ENCODE data around the gene YRDC. TPM values are rescaled to one million over a fixed set of nuclear protein-coding genes. Genes with fewer than 3 reads are reported as not detected.
A peak's percentile ranks its signal among the peaks of the same experiment; 100 is the strongest.

The YRDC gene
- total and polyA plus RNA-seq, 2 donors, result 12.2 to 13.3 TPM

GRCh38 chr1:37764888-37765441 lies 43.0 kb downstream of the YRDC start, which contains the start of gene EPHA10:
TSS of gene EPHA10 (minus strand) at chr1:37765120. CDS start at chr1:37765066, 54 bp downstream.
- peaks cover 29 to 71% of the 10 kb centered on the region in 2 donors for H3K27me3 ChIP-seq (ENCODE audit: control insufficient read depth in 2 of 2, insufficient read depth in 1 of 2, low read length in 1 of 2)
- DNase-seq (ENCODE audit: low read depth in 6 of 9, low spot score in 9 of 9), result no peak
- no peaks in the 10 kb centered on the region for H3K4me1 ChIP-seq (ENCODE audit: control insufficient read depth in 2 of 2, insufficient read depth in 2 of 2, low read length in 2 of 2)
- no peaks in the 10 kb centered on the region for H3K36me3 ChIP-seq (ENCODE audit: control insufficient read depth in 2 of 2, insufficient read depth in 2 of 2, low read length in 1 of 2)
- 10% methylated on average over 33 of the region's 33 CpGs for WGBS
- H3K4me3 ChIP-seq (ENCODE audit: low read length in 2 of 2), result no peak within 1 kb of the TSS
- no peak within 1 kb of the TSS for H3K27ac ChIP-seq (ENCODE audit: low read depth in 1 of 2, low read length in 1 of 2)
- peaks cover 0 to 3% of the 10 kb centered on the region in 2 donors for H3K9me3 ChIP-seq (ENCODE audit: control insufficient read depth in 2 of 2, insufficient read depth in 1 of 2, low read length in 1 of 2)

GRCh38 chr1:37764414-37764825 lies 43.6 kb downstream of the YRDC start:
- DNase-seq (ENCODE audit: low read depth in 6 of 9, low spot score in 9 of 9), result peak; percentile 8 to 66 (median 36)
- peaks cover 29 to 72% of the 10 kb centered on the region in 2 donors for H3K27me3 ChIP-seq (ENCODE audit: control insufficient read depth in 2 of 2, insufficient read depth in 1 of 2, low read length in 1 of 2)
- no peaks in the 10 kb centered on the region for H3K36me3 ChIP-seq (ENCODE audit: control insufficient read depth in 2 of 2, insufficient read depth in 2 of 2, low read length in 1 of 2)
- H3K27ac ChIP-seq (ENCODE audit: low read depth in 1 of 2, low read length in 1 of 2), result no peak overlapping the region
- peaks cover 0 to 3% of the 10 kb centered on the region in 2 donors for H3K9me3 ChIP-seq (ENCODE audit: control insufficient read depth in 2 of 2, insufficient read depth in 1 of 2, low read length in 1 of 2)
- no peaks in the 10 kb centered on the region for H3K4me1 ChIP-seq (ENCODE audit: control insufficient read depth in 2 of 2, insufficient read depth in 2 of 2, low read length in 2 of 2)
- 11% methylated on average over 29 of the region's 29 CpGs for WGBS
- H3K4me3 ChIP-seq (ENCODE audit: low read length in 2 of 2), result no peak overlapping the region

GRCh38 chr1:37763791-37764413 lies 44.1 kb downstream of the YRDC start:
- 31% methylated on average over 25 of the region's 25 CpGs for WGBS
- H3K4me1 ChIP-seq (ENCODE audit: control insufficient read depth in 2 of 2, insufficient read depth in 2 of 2, low read length in 2 of 2), result no peaks in the 10 kb centered on the region
- H3K27me3 ChIP-seq (ENCODE audit: control insufficient read depth in 2 of 2, insufficient read depth in 1 of 2, low read length in 1 of 2), result peaks cover 29 to 74% of the 10 kb centered on the region in 2 donors
- no peaks in the 10 kb centered on the region for H3K36me3 ChIP-seq (ENCODE audit: control insufficient read depth in 2 of 2, insufficient read depth in 2 of 2, low read length in 1 of 2)
- no peak overlapping the region for H3K27ac ChIP-seq (ENCODE audit: low read depth in 1 of 2, low read length in 1 of 2)
- H3K9me3 ChIP-seq (ENCODE audit: control insufficient read depth in 2 of 2, insufficient read depth in 1 of 2, low read length in 1 of 2), result peaks cover 0 to 3% of the 10 kb centered on the region in 2 donors
- H3K4me3 ChIP-seq (ENCODE audit: low read length in 2 of 2), result no peak overlapping the region
- no peak for DNase-seq (ENCODE audit: low read depth in 6 of 9, low spot score in 9 of 9)

GRCh38 chr1:37762516-37762915 lies 45.5 kb downstream of the YRDC start:
- whole genome bisulfite sequencing, result 77% methylated on average over 2 of the region's 2 CpGs
- no peak overlapping the region for H3K4me3 ChIP-seq (ENCODE audit: low read length in 2 of 2)
- H3K27ac ChIP-seq (ENCODE audit: low read depth in 1 of 2, low read length in 1 of 2), result no peak overlapping the region
- no peaks in the 10 kb centered on the region for H3K4me1 ChIP-seq (ENCODE audit: control insufficient read depth in 2 of 2, insufficient read depth in 2 of 2, low read length in 2 of 2)
- no peaks in the 10 kb centered on the region for H3K36me3 ChIP-seq (ENCODE audit: control insufficient read depth in 2 of 2, insufficient read depth in 2 of 2, low read length in 1 of 2)
- peaks cover 0 to 3% of the 10 kb centered on the region in 2 donors for H3K9me3 ChIP-seq (ENCODE audit: control insufficient read depth in 2 of 2, insufficient read depth in 1 of 2, low read length in 1 of 2)
- no peak for DNase-seq (ENCODE audit: low read depth in 6 of 9, low spot score in 9 of 9)
- H3K27me3 ChIP-seq (ENCODE audit: control insufficient read depth in 2 of 2, insufficient read depth in 1 of 2, low read length in 1 of 2), result peaks cover 29 to 70% of the 10 kb centered on the region in 2 donors

- no peaks in the 10 kb centered on the region for H3K36me3 ChIP-seq (ENCODE audit: control insufficient read depth in 2 of 2, insufficient read depth in 2 of 2, low read length in 1 of 2)
- WGBS, result 62% methylated on average over 68 of the region's 68 CpGs
- no peak for DNase-seq (ENCODE audit: low read depth in 6 of 9, low spot score in 9 of 9)
- H3K4me3 ChIP-seq (ENCODE audit: low read length in 2 of 2), result no peak overlapping the region
- H3K9me3 ChIP-seq (ENCODE audit: control insufficient read depth in 2 of 2, insufficient read depth in 1 of 2, low read length in 1 of 2), result peaks cover 0 to 3% of the 10 kb centered on the region in 2 donors
- H3K4me1 ChIP-seq (ENCODE audit: control insufficient read depth in 2 of 2, insufficient read depth in 2 of 2, low read length in 2 of 2), result no peaks in the 10 kb centered on the region
- no peak overlapping the region for H3K27ac ChIP-seq (ENCODE audit: low read depth in 1 of 2, low read length in 1 of 2)
- H3K27me3 ChIP-seq (ENCODE audit: control insufficient read depth in 2 of 2, insufficient read depth in 1 of 2, low read length in 1 of 2), result peaks cover 29 to 65% of the 10 kb centered on the region in 2 donors
These were observed 46.5 kb downstream of the YRDC start for GRCh38 chr1:37761416-37762095.

GRCh38 chr1:37759451-37759850 lies 48.6 kb downstream of the YRDC start:
- Histone ChIP-seq H3K9me3 (ENCODE audit: control insufficient read depth in 2 of 2, insufficient read depth in 1 of 2, low read length in 1 of 2) (peaks cover 0 to 3% of the 10 kb centered on the region in 2 donors), H3K4me1 (ENCODE audit: control insufficient read depth in 2 of 2, insufficient read depth in 2 of 2, low read length in 2 of 2) (no peaks in the 10 kb centered on the region), H3K27ac (ENCODE audit: low read depth in 1 of 2, low read length in 1 of 2) (no peak overlapping the region), H3K27me3 (ENCODE audit: control insufficient read depth in 2 of 2, insufficient read depth in 1 of 2, low read length in 1 of 2) (peaks cover 30 to 65% of the 10 kb centered on the region in 2 donors), H3K36me3 (ENCODE audit: control insufficient read depth in 2 of 2, insufficient read depth in 2 of 2, low read length in 1 of 2) (no peaks in the 10 kb centered on the region), H3K4me3 (ENCODE audit: low read length in 2 of 2) (no peak overlapping the region)
- no peak for DNase-seq (ENCODE audit: low read depth in 6 of 9, low spot score in 9 of 9)
- WGBS, result 96% methylated on average over 2 of the region's 2 CpGs

GRCh38 chr1:37755951-37756560 lies 52.0 kb downstream of the YRDC start:
- no peaks in the 10 kb centered on the region for H3K4me1 ChIP-seq (ENCODE audit: control insufficient read depth in 2 of 2, insufficient read depth in 2 of 2, low read length in 2 of 2)
- WGBS, result 70% methylated on average over 4 of the region's 4 CpGs
- no peaks in the 10 kb centered on the region for H3K9me3 ChIP-seq (ENCODE audit: control insufficient read depth in 2 of 2, insufficient read depth in 1 of 2, low read length in 1 of 2)
- peaks cover 37 to 61% of the 10 kb centered on the region in 2 donors for H3K27me3 ChIP-seq (ENCODE audit: control insufficient read depth in 2 of 2, insufficient read depth in 1 of 2, low read length in 1 of 2)
- H3K4me3 ChIP-seq (ENCODE audit: low read length in 2 of 2), result no peak overlapping the region
- no peak for DNase-seq (ENCODE audit: low read depth in 6 of 9, low spot score in 9 of 9)
- no peak overlapping the region for H3K27ac ChIP-seq (ENCODE audit: low read depth in 1 of 2, low read length in 1 of 2)
- H3K36me3 ChIP-seq (ENCODE audit: control insufficient read depth in 2 of 2, insufficient read depth in 2 of 2, low read length in 1 of 2), result no peaks in the 10 kb centered on the region

GRCh38 chr1:37755290-37755689 lies 52.7 kb downstream of the YRDC start:
- Histone ChIP-seq H3K27ac (ENCODE audit: low read depth in 1 of 2, low read length in 1 of 2) (no peak overlapping the region), H3K27me3 (ENCODE audit: control insufficient read depth in 2 of 2, insufficient read depth in 1 of 2, low read length in 1 of 2) (peaks cover 37 to 67% of the 10 kb centered on the region in 2 donors), H3K4me3 (ENCODE audit: low read length in 2 of 2) (no peak overlapping the region), H3K9me3 (ENCODE audit: control insufficient read depth in 2 of 2, insufficient read depth in 1 of 2, low read length in 1 of 2) (no peaks in the 10 kb centered on the region), H3K36me3 (ENCODE audit: control insufficient read depth in 2 of 2, insufficient read depth in 2 of 2, low read length in 1 of 2) (no peaks in the 10 kb centered on the region), H3K4me1 (ENCODE audit: control insufficient read depth in 2 of 2, insufficient read depth in 2 of 2, low read length in 2 of 2) (no peaks in the 10 kb centered on the region)
- WGBS, result 82% methylated on average over 1 of the region's 1 CpG
- DNase-seq (ENCODE audit: low read depth in 6 of 9, low spot score in 9 of 9), result no peak
